Liver (tissue), 9 donors: ENCODE measurements around the gene CSNK1G3. TPM values are rescaled to one million over a fixed set of nuclear protein-coding genes. Genes with fewer than 3 reads are reported as not detected.

ENCODE experiments used
- DNase-seq: peaks from one replicate; pipeline ENCODE4 v3.0.0-alpha.2; 2017; ENCODE audit warnings: low spot score
- H3K27ac ChIP-seq, 2 donors: one replicate each; pipeline ENCODE4 v1.7.0; 2013; ENCODE audit warnings: inconsistent platforms in 2 of 2, low read length in 2 of 2, control low read depth in 1 of 2, low read depth in 1 of 2, mild to moderate bottlenecking in 1 of 2
- H3K27me3 ChIP-seq, 4 donors: one replicate each; pipeline versions ENCODE4 v1.6.1 to v1.7.0; 2013; ENCODE audit warnings: low read length in 3 of 4, inconsistent platforms in 1 of 4, mild to moderate bottlenecking in 1 of 4, moderate library complexity in 1 of 4; ENCODE audit not compliant: control insufficient read depth in 4 of 4, insufficient read depth in 4 of 4
- H3K36me3 ChIP-seq, 4 donors: one replicate each; pipeline versions ENCODE4 v1.6.1 to v1.7.0; 2013; ENCODE audit warnings: low read length in 3 of 4, mild to moderate bottlenecking in 3 of 4, low read depth in 1 of 4, moderate library complexity in 1 of 4; ENCODE audit not compliant: control insufficient read depth in 4 of 4, insufficient read depth in 3 of 4
- H3K4me1 ChIP-seq, 4 donors: one replicate each; pipeline versions ENCODE4 v1.6.1 to v1.7.0; 2013; ENCODE audit warnings: low read length in 3 of 4, mild to moderate bottlenecking in 3 of 4, moderate library complexity in 1 of 4; ENCODE audit not compliant: control insufficient read depth in 4 of 4, insufficient read depth in 4 of 4
- H3K4me3 ChIP-seq, 3 donors: one replicate each; pipeline versions ENCODE4 v1.6.1 to v1.7.0; 2013; ENCODE audit warnings: low read length in 3 of 3, control low read depth in 1 of 3, low read depth in 1 of 3, mild to moderate bottlenecking in 1 of 3
- H3K9ac ChIP-seq, 2 donors: one replicate each; pipeline ENCODE4 v1.7.0; 2013; ENCODE audit warnings: low read length in 2 of 2, mild to moderate bottlenecking in 2 of 2, moderate library complexity in 2 of 2, control low read depth in 1 of 2, low read depth in 1 of 2
- H3K9me3 ChIP-seq, 4 donors: one replicate each; pipeline versions ENCODE4 v1.6.1 to v1.7.0; 2013; ENCODE audit warnings: low read length in 3 of 4; ENCODE audit not compliant: control insufficient read depth in 4 of 4
- EGR1 ChIP-seq, 2 donors: IDR thresholded peaks; 2 replicates each; pipeline ENCODE4 v1.6.1; 2016 to 2018; ENCODE audit warnings: antibody characterized with exemption in 2 of 2, low read depth in 2 of 2
- FOXA1 ChIP-seq: IDR thresholded peaks from 2 replicates; pipeline ENCODE4 v1.6.1; 2016; ENCODE audit warnings: antibody characterized with exemption
- FOXA2 ChIP-seq: IDR thresholded peaks from 2 replicates; pipeline ENCODE4 v1.6.1; 2016; ENCODE audit warnings: antibody characterized with exemption
- GABPA ChIP-seq, 2 donors: IDR thresholded peaks in 1 of 2; conservative IDR thresholded peaks in 1 of 2; 2 replicates each; pipeline ENCODE4 v1.6.1; 2016; ENCODE audit warnings: antibody characterized with exemption in 2 of 2, mild to moderate bottlenecking in 1 of 2, moderate library complexity in 1 of 2
- HNF4A ChIP-seq, 2 donors: conservative IDR thresholded peaks; 2 replicates each; pipeline ENCODE4 v1.6.1; 2016; ENCODE audit warnings: antibody characterized with exemption in 2 of 2, mild to moderate bottlenecking in 2 of 2
- HNF4G ChIP-seq: IDR thresholded peaks from 2 replicates; pipeline ENCODE4 v1.6.1; 2016; ENCODE audit warnings: antibody characterized with exemption
- JUND ChIP-seq, 2 donors: IDR thresholded peaks; 2 replicates each; pipeline ENCODE4 v1.6.1; 2016; ENCODE audit warnings: antibody characterized with exemption in 2 of 2
- MAX ChIP-seq: IDR thresholded peaks from 2 replicates; pipeline ENCODE4 v1.6.1; 2016; ENCODE audit warnings: antibody characterized with exemption
- NR2F2 ChIP-seq: IDR thresholded peaks from 2 replicates; pipeline ENCODE4 v1.6.1; 2016; ENCODE audit warnings: antibody characterized with exemption
- RAD21 ChIP-seq, 2 donors: IDR thresholded peaks; 2 replicates each; pipeline ENCODE4 v1.6.1; 2016; ENCODE audit warnings: antibody characterized with exemption in 2 of 2, mild to moderate bottlenecking in 2 of 2
- REST ChIP-seq: IDR thresholded peaks from 2 replicates; pipeline ENCODE4 v1.6.1; 2016; ENCODE audit warnings: antibody characterized with exemption, mild to moderate bottlenecking
- RXRA ChIP-seq, 2 donors: IDR thresholded peaks; 2 replicates each; pipeline ENCODE4 v1.6.1; 2017 to 2018; ENCODE audit warnings: antibody characterized with exemption in 2 of 2, mild to moderate bottlenecking in 1 of 2
- SP1 ChIP-seq: IDR thresholded peaks from 2 replicates; pipeline ENCODE4 v1.6.1; 2018; ENCODE audit warnings: antibody characterized with exemption, mild to moderate bottlenecking
- TAF1 ChIP-seq: conservative IDR thresholded peaks from 2 replicates; pipeline ENCODE4 v1.6.1; 2016; ENCODE audit warnings: antibody characterized with exemption, mild to moderate bottlenecking
- YY1 ChIP-seq: IDR thresholded peaks from 2 replicates; pipeline ENCODE4 v1.6.1; 2016; ENCODE audit warnings: antibody characterized with exemption, mild to moderate bottlenecking
- WGBS: extraction: QIAGEN DNeasy Blood & Tissue Kit; methylation state at CpG from one replicate; pipeline ENCODE4 v1.1.7; 2013; 5-methylcytosine and 5-hydroxymethylcytosine counted together
- polyA plus RNA-seq, 2 donors: library from polyadenylated mRNA; stranded (reverse) in 1 of 2; unstranded in 1 of 2; fragments of 200-250 nt in 1 of 2; fragments of >200 nt in 1 of 2; fragmentation: Nextera tagmentation in 1 of 2; extraction: Ambion mirVana in 1 of 2; gene quantifications; one replicate each; pipeline versions ENCODE4 v1.2.1 to v1.2.3, GENCODE V29; 2013 to 2015
- total RNA-seq, 2 donors: library from RNA; depleted of rRNA; stranded (reverse); fragments of >200 nt; gene quantifications; one replicate each; pipeline ENCODE4 v1.2.3, GENCODE V29; 2014
- TF ChIP-seq, protein P1 (sequence below): fragments of 150-350 bp; IDR thresholded peaks from 2 replicates; pipeline ENCODE4 v1.5.1; 2017; ENCODE audit warnings: improper control_type of control experiment, low read depth, low read length; ENCODE audit not compliant: missing input control
- TF ChIP-seq, protein P2 (sequence below): IDR thresholded peaks from 2 replicates; pipeline ENCODE4 v1.6.1; 2016; ENCODE audit warnings: antibody characterized with exemption
- TF ChIP-seq, protein P3 (sequence below): IDR thresholded peaks from 2 replicates; pipeline ENCODE4 v1.6.1; 2016; ENCODE audit warnings: antibody characterized with exemption
- donor health status: healthy.
- donor health status: healthy.
- donor health status: healthy.
- donor health status: healthy.
- donor health status: healthy.

Gene CSNK1G3
- total and polyA plus RNA-seq, 4 donors, result 6.8 to 28.9 (median 15.4) TPM

DNA sequence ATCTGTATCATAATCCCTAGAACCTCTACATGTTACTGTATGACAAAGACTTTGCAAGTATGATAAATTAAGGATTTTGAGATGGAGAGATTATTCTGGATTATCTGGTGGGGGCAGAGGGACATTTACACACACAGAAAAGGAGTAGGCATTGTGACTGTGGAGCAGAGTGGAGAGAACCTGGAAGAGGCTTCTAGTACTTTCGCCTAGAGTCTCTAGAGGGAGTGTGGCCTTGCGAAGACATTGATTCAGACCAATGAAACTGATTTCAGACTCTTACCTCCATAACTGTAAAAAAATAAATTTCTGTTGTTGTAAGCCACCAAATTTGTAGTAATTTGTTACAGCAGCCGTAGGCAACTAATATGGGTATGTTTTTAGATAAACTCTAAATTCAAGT, 45.9 kb downstream of the CSNK1G3 start:
- no peak overlapping the region for H3K9ac ChIP-seq
- H3K27ac ChIP-seq, result no peak overlapping the region
- over 99% methylated on average over 3 of the region's 3 CpGs for WGBS
- no peaks in the 10 kb centered on the region for H3K9me3 ChIP-seq
- H3K4me3 ChIP-seq, result no peak overlapping the region
- TF ChIP-seq EGR1 (IDR thresholded peaks at IDR 0.05; ENCODE audit: low read depth in 2 of 2), result no peak
- no peak for TF ChIP-seq MAX
- TF ChIP-seq, protein P1, sequence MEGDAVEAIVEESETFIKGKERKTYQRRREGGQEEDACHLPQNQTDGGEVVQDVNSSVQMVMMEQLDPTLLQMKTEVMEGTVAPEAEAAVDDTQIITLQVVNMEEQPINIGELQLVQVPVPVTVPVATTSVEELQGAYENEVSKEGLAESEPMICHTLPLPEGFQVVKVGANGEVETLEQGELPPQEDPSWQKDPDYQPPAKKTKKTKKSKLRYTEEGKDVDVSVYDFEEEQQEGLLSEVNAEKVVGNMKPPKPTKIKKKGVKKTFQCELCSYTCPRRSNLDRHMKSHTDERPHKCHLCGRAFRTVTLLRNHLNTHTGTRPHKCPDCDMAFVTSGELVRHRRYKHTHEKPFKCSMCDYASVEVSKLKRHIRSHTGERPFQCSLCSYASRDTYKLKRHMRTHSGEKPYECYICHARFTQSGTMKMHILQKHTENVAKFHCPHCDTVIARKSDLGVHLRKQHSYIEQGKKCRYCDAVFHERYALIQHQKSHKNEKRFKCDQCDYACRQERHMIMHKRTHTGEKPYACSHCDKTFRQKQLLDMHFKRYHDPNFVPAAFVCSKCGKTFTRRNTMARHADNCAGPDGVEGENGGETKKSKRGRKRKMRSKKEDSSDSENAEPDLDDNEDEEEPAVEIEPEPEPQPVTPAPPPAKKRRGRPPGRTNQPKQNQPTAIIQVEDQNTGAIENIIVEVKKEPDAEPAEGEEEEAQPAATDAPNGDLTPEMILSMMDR, result no peak
- TF ChIP-seq YY1, result no peak
- no peak for TF ChIP-seq GABPA (IDR thresholded peaks at IDR 0.05 in 1 of 2, conservative IDR thresholded peaks at IDR 0.05 in 1 of 2)
- TF ChIP-seq SP1, result no peak
- no peak for TF ChIP-seq RXRA (IDR thresholded peaks at IDR 0.05)
- TF ChIP-seq TAF1, result no peak
- TF ChIP-seq FOXA1, result no peak
- no peak for TF ChIP-seq FOXA2
- TF ChIP-seq JUND (IDR thresholded peaks at IDR 0.05), result no peak
- TF ChIP-seq RAD21 (IDR thresholded peaks at IDR 0.05), result no peak
- TF ChIP-seq, protein P2, sequence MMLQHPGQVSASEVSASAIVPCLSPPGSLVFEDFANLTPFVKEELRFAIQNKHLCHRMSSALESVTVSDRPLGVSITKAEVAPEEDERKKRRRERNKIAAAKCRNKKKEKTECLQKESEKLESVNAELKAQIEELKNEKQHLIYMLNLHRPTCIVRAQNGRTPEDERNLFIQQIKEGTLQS, result no peak
- no peak for TF ChIP-seq HNF4G
- TF ChIP-seq HNF4A (conservative IDR thresholded peaks at IDR 0.05), result no peak
- no peak for TF ChIP-seq NR2F2
- TF ChIP-seq, protein P3, sequence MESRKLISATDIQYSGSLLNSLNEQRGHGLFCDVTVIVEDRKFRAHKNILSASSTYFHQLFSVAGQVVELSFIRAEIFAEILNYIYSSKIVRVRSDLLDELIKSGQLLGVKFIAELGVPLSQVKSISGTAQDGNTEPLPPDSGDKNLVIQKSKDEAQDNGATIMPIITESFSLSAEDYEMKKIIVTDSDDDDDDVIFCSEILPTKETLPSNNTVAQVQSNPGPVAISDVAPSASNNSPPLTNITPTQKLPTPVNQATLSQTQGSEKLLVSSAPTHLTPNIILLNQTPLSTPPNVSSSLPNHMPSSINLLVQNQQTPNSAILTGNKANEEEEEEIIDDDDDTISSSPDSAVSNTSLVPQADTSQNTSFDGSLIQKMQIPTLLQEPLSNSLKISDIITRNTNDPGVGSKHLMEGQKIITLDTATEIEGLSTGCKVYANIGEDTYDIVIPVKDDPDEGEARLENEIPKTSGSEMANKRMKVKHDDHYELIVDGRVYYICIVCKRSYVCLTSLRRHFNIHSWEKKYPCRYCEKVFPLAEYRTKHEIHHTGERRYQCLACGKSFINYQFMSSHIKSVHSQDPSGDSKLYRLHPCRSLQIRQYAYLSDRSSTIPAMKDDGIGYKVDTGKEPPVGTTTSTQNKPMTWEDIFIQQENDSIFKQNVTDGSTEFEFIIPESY, result no peak
- peaks cover 0 to 5% (median 1%) of the 10 kb centered on the region in 4 donors for H3K4me1 ChIP-seq
- peaks cover 0 to 4% (median 0%) of the 10 kb centered on the region in 4 donors for H3K36me3 ChIP-seq
- no peak for DNase-seq
- no peaks in the 10 kb centered on the region for H3K27me3 ChIP-seq

GRCh38 chr5:123558762-123559433, 46.9 kb downstream of the CSNK1G3 start:
- DNase-seq, result no peak
- Histone ChIP-seq H3K4me1 (peaks cover 0 to 5% (median 1%) of the 10 kb centered on the region in 4 donors), H3K9me3 (no peaks in the 10 kb centered on the region), H3K36me3 (peaks cover 0 to 4% (median 0%) of the 10 kb centered on the region in 4 donors), H3K9ac (no peak overlapping the region), H3K27me3 (no peaks in the 10 kb centered on the region), H3K4me3 (no peak overlapping the region), H3K27ac (no peak overlapping the region)
- WGBS, result 90% methylated on average over 5 of the region's 5 CpGs
- TF ChIP-seq TAF1 (no peak), YY1 (no peak), RAD21 (IDR thresholded peaks at IDR 0.05) (no peak), REST (no peak), RXRA (IDR thresholded peaks at IDR 0.05) (no peak), EGR1 (IDR thresholded peaks at IDR 0.05; ENCODE audit: low read depth in 2 of 2) (no peak), FOXA2 (no peak), HNF4A (conservative IDR thresholded peaks at IDR 0.05) (no peak), HNF4G (no peak), NR2F2 (no peak), GABPA (IDR thresholded peaks at IDR 0.05 in 1 of 2, conservative IDR thresholded peaks at IDR 0.05 in 1 of 2) (no peak), FOXA1 (no peak), MAX (no peak)
- TF ChIP-seq, protein P2, result no peak
- TF ChIP-seq, protein P1, result no peak
